CD4-positive, alpha-beta T cell treated with Interleukin-17A for 1 hour (primary cell): ENCODE measurements around the gene BTG2.

Experiments used
- DNase-seq: peaks from one replicate; pipeline ENCODE4 v3.0.0-alpha.2; 2020

The BTG2 gene

GRCh38 chr1:203276916-203277545, 28.3 kb upstream of the BTG2 start:
- no peak for DNase-seq

- peak; percentile 54 for DNase-seq
Observed at GRCh38 chr1:203278082-203278884, 27.0 kb upstream of the BTG2 start.

GRCh38 chr1:203278885-203279406, 26.4 kb upstream of the BTG2 start:
- DNase-seq = no peak

GRCh38 chr1:203280061-203280460, 25.3 kb upstream of the BTG2 start:
- DNase-seq = no peak

GRCh38 chr1:203281033-203281432, 24.3 kb upstream of the BTG2 start:
- no peak for DNase-seq

GRCh38 chr1:203281851-203282661, 23.3 kb upstream of the BTG2 start:
- no peak for DNase-seq

- no peak for DNase-seq
Observed at GRCh38 chr1:203282720-203283542, 22.4 kb upstream of the BTG2 start.

- no peak for DNase-seq
Observed at GRCh38 chr1:203283597-203283996, 21.7 kb upstream of the BTG2 start.

- no peak for DNase-seq
Observed at GRCh38 chr1:203284411-203285123, 20.8 kb upstream of the BTG2 start.

GRCh38 chr1:203286161-203286984, 18.9 kb upstream of the BTG2 start:
- DNase-seq = no peak

- peak; percentile 92 for DNase-seq
Observed at GRCh38 chr1:203287109-203287893, 18.0 kb upstream of the BTG2 start.

- no peak for DNase-seq
Observed at GRCh38 chr1:203287898-203288297, 17.4 kb upstream of the BTG2 start.

- no peak for DNase-seq
Observed at GRCh38 chr1:203288400-203288799, 16.9 kb upstream of the BTG2 start.

- DNase-seq = peak; percentile 97
Observed at GRCh38 chr1:203289281-203289981, 15.9 kb upstream of the BTG2 start.

GRCh38 chr1:203289982-203290260, 15.4 kb upstream of the BTG2 start:
- no peak for DNase-seq

- peak; percentile 98 for DNase-seq
Observed at GRCh38 chr1:203290261-203291089, 14.8 kb upstream of the BTG2 start.

- DNase-seq = no peak
Observed at GRCh38 chr1:203291201-203292096, 13.9 kb upstream of the BTG2 start.

- no peak for DNase-seq
Observed at GRCh38 chr1:203295796-203296195, 9.5 kb upstream of the BTG2 start.
